ENCODE measurements around the gene UCK1. TPM values are rescaled to one million over a fixed set of nuclear protein-coding genes. Genes with fewer than 3 reads are reported as not detected.

The UCK1 gene
- total RNA-seq, 3 donors from 2014 or later: 25.2 to 43.4 (median 27.4) TPM

- ATAC-seq (no peak), DNase-seq (peak in 1 of 3 donors; percentile 21)
- TF ChIP-seq, protein P1, sequence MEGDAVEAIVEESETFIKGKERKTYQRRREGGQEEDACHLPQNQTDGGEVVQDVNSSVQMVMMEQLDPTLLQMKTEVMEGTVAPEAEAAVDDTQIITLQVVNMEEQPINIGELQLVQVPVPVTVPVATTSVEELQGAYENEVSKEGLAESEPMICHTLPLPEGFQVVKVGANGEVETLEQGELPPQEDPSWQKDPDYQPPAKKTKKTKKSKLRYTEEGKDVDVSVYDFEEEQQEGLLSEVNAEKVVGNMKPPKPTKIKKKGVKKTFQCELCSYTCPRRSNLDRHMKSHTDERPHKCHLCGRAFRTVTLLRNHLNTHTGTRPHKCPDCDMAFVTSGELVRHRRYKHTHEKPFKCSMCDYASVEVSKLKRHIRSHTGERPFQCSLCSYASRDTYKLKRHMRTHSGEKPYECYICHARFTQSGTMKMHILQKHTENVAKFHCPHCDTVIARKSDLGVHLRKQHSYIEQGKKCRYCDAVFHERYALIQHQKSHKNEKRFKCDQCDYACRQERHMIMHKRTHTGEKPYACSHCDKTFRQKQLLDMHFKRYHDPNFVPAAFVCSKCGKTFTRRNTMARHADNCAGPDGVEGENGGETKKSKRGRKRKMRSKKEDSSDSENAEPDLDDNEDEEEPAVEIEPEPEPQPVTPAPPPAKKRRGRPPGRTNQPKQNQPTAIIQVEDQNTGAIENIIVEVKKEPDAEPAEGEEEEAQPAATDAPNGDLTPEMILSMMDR (IDR thresholded peaks at IDR 0.05): no peak
- intact Hi-C loops (cut with DNase I, micrococcal nuclease): no loop called here
- H3K4me1 ChIP-seq (ENCODE audit: low read depth): no peaks in the 10 kb centered on the region
- H3K4me3 ChIP-seq: no peak overlapping the region
- peaks cover 13% of the 10 kb centered on the region for H3K36me3 ChIP-seq (ENCODE audit: low read depth)
- H3K9me3 ChIP-seq: no peaks in the 10 kb centered on the region
Observed at GRCh38 chr9:131476777-131477345, 54.2 kb downstream of the UCK1 start.

DNA sequence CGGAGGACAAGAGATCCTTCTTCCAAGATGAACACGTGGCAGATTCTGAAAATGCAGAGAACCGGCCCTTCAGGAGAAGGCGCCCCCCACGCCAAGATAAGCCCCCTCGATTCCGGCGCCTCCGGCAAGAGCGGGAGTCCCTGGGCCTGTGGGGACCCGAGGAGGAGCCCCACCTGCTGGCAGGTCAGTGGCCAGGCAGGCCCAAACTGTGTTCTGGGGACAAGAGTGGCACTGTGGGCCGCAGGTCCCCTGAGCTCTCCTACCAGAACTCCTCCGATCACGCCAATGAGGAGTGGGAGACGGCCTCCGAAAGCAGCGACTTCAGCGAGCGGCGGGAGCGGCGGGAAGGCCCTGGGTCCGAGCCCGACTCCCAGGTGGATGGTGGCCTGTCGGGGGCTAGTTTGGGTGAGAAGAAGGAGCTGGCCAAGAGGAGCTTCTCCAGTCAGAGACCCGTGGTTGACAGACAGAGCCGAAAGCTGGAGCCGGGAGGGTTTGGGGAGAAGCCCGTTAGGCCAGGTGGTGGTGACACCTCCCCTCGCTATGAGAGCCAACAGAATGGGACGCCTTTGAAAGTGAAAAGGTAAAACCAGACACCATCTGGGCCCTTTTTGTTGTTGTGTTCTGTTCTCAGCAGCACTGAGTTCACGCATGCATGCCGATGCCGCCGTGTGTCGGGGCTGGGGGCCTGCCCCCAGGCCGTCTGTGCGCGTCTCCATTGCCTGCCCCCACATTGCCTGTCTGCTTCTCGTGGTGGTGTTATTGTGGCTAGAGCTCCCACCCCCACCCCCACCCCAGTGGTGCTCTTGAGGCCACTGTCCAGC is 54.9 kb downstream of the UCK1 start:
- TF ChIP-seq, protein P1 (IDR thresholded peaks at IDR 0.05): no peak
- ATAC-seq (peak; percentile 12), DNase-seq (peak in 1 of 3 donors; percentile 30)
- no peaks in the 10 kb centered on the region for H3K4me1 ChIP-seq (ENCODE audit: low read depth)
- H3K36me3 ChIP-seq (ENCODE audit: low read depth): peaks cover 11% of the 10 kb centered on the region
- intact Hi-C loops (cut with DNase I, micrococcal nuclease): no loop called here
- no peaks in the 10 kb centered on the region for H3K9me3 ChIP-seq
- H3K4me3 ChIP-seq: no peak overlapping the region

- H3K4me3 ChIP-seq: no peak overlapping the region
- H3K36me3 ChIP-seq (ENCODE audit: low read depth): peaks cover 11% of the 10 kb centered on the region
- DNase-seq (peak in 1 of 3 donors; percentile 24), ATAC-seq (no peak)
- TF ChIP-seq, protein P1 (IDR thresholded peaks at IDR 0.05): no peak
- H3K4me1 ChIP-seq (ENCODE audit: low read depth): no peaks in the 10 kb centered on the region
- intact Hi-C loops (cut with DNase I, micrococcal nuclease): no loop called here
- no peaks in the 10 kb centered on the region for H3K9me3 ChIP-seq
Observed at GRCh38 chr9:131475111-131475955, 55.7 kb downstream of the UCK1 start.

DNA sequence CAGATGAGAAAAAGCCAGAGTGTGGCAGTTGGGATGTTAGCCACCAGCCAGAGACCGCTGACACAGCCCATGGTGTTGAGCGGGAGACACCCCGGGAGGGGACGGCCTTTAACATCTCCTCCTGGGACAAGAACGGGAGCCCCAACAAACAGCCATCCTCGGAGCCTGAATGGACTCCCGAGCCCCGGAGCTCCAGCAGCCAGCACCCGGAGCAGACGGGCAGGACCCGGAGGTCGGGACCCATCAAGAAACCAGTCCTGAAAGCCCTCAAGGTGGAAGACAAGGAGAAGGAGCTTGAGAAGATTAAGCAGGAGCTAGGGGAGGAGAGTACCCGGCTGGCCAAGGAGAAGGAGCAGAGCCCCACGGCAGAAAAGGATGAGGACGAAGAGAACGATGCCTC is 56.4 kb downstream of the UCK1 start:
- Histone ChIP-seq H3K9me3 (no peaks in the 10 kb centered on the region), H3K36me3 (ENCODE audit: low read depth) (peaks cover 11% of the 10 kb centered on the region), H3K4me1 (ENCODE audit: low read depth) (no peaks in the 10 kb centered on the region), H3K4me3 (no peak overlapping the region)
- intact Hi-C loops (cut with DNase I, micrococcal nuclease): no loop called here
- ATAC-seq (no peak), DNase-seq (peak in 1 of 3 donors; percentile 16)
- TF ChIP-seq, protein P1 (IDR thresholded peaks at IDR 0.05): no peak

- intact Hi-C loops (cut with DNase I, micrococcal nuclease): no loop called here
- Histone ChIP-seq H3K36me3 (ENCODE audit: low read depth) (peaks cover 11% of the 10 kb centered on the region), H3K4me1 (ENCODE audit: low read depth) (no peaks in the 10 kb centered on the region), H3K9me3 (no peaks in the 10 kb centered on the region), H3K4me3 (no peak overlapping the region)
- DNase-seq (peak in 1 of 3 donors; percentile 7), ATAC-seq (no peak)
- TF ChIP-seq, protein P1 (IDR thresholded peaks at IDR 0.05): no peak
Observed at GRCh38 chr9:131473891-131474290, 57.2 kb downstream of the UCK1 start.

Other genes with a start within 250 kb of the UCK1 start
- 1 to 10 TPM in 2 of 3 donors, under 1 TPM in 1; 0.58 to 9.7 (median 1.0) TPM for gene PLPP7, start 241.5 kb downstream of the UCK1 start, total RNA-seq
- 100 to 1,000 TPM; 105 to 175 (median 113) TPM for gene PRRC2B, start 137.2 kb downstream of the UCK1 start, total RNA-seq
- gene POMT1, start 28.3 kb downstream of the UCK1 start, total RNA-seq: 10 to 100 TPM; 26.1 to 40.5 (median 35.4) TPM
- gene PRRT1B, start 14.3 kb upstream of the UCK1 start, total RNA-seq: 1 to 10 TPM; 1.9 to 9.4 (median 2.9) TPM
- gene RAPGEF1, start 208.8 kb upstream of the UCK1 start, total RNA-seq: 100 to 1,000 TPM in 1 of 3 donors, 10 to 100 TPM in 2; 67.1 to 103 (median 84.2) TPM

Measured in mucosa of descending colon (tissue), 3 donors.